GM21786 (cell line): ENCODE results near the gene ERC2.
"Not testable (repeated sequence)": the region's sequence is repeated elsewhere in the genome, so short reads cannot be mapped to it uniquely, and the experiment has no call there.

Source experiments
- ATAC-seq: cut with Tn5 transposase; IDR thresholded peaks from one replicate; pipeline ENCODE4 v1.9.1; 2021; ENCODE audit not compliant: unreplicated experiment

The ERC2 gene

DNA sequence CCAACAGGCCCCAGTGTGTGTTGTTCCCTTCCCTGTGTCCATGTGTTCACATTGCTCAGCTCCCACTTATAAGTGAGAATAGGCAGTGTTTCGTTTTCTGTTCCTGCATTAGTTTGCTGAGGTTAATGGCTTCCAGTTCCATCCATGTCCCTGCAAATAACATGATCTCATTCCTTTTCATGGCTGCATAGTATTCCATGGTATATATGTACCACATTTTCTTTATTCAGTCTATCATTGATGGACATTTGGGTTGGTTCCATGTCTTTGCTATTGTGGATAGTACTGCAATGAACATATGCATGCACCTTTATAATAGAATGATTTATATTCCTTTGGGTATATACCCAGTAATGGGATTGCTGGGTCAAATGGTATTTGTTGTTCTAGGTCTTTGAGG, 452.9 kb downstream of the ERC2 start:
- ATAC-seq, result not testable (repeated sequence)

DNA sequence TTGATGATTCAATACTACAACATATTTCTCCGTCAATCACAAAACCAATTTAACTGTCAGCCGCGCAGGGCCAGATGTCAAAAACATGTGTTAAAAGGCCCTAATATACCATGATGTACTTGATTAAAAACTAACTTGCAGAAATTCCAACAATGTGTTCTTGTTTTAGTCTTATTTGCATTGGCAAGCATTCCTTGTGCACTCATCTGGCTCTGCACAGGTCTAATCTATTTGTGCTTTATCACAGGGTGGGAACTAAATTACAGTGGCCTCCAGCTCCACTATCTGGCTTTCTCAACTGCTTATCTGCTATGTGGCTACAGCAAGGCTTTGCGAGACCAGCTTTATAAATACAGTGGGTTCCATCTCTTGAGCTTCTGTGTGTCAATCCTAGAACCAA, 455.5 kb downstream of the ERC2 start:
- no peak for ATAC-seq

DNA sequence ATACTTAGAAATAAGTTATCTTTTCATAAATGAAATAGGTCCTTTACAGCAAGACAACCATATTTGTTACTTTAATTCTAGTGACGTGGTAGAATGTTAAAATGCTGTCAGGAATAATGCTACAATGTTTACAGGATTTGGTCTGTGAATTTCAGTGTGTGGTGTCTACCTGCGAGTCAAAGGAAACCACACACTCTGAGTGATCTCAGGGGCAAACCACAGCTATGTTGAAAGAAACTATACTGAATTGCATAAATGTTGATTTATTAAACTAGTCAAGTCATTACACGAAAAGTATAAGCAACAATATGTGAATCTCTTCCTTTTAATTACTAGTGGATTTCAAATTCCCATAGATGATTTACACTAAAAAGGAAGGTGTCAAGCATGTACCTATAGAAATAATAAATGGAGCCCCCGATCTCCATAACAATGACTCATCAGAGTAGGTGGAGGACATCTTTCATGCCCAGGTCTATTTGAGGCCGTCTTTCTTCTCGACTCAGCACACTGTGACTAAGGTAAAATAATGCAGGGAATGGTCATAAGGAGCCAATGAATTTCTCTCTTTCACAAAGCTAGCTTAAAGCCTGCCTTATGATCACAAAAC, 463.0 kb downstream of the ERC2 start:
- ATAC-seq, result no peak

DNA sequence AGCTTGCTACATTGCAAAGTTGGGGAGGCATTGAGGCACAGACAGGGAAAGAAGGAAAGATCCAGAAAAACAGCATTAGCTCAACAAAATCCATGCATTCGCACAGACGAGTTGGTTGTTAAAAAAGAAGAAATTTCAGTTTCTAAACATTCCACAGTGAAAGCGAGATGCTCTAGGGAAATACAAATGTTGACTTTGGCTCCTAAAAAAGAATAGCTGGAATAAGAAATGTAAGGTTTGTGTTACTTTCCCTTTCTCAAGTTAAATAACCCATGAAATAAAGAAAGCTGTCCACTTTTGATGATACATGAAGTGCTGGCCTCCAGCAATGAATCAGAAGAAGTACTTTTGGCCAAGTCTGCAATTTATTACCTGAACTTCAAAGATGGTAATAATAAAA, 465.1 kb downstream of the ERC2 start:
- no peak for ATAC-seq

DNA sequence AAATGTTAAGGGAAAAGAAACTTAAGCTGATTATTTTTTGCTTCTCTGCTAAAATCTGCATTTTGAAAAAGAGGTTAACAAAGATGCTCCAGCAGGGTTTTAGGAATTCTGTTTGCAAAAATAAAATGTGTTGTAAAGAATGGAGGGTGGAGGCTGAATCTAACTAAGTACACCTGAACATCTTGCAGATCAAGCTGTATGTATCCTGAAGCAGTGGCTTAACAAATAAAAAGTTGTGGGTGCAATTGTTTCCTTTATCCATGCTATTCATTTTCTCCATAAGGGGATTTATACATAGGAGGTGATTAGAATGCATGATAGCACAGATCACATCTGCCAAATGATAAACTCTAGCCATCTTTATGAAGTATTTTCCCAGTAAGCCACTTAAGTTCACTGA, 466.3 kb downstream of the ERC2 start:
- no peak for ATAC-seq

DNA sequence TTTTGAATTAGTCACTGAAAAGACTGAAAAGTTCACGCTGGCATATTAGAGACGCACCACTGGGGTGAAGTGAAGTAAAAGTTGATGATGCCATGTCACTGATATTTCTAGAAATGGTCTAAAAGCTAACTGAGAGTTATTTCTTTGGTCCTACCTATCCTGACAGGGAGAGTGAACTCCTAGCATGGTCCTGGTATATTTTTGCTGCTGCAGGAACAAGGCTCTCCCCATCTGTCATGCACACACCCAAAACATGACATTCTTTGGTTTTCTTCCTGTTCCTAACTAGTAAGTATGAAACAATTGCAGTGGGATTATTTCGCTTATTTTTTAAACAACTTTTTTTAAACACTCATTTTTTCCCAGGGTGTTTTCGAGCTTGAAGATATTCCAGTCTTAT, 466.7 kb downstream of the ERC2 start:
- no peak for ATAC-seq

DNA sequence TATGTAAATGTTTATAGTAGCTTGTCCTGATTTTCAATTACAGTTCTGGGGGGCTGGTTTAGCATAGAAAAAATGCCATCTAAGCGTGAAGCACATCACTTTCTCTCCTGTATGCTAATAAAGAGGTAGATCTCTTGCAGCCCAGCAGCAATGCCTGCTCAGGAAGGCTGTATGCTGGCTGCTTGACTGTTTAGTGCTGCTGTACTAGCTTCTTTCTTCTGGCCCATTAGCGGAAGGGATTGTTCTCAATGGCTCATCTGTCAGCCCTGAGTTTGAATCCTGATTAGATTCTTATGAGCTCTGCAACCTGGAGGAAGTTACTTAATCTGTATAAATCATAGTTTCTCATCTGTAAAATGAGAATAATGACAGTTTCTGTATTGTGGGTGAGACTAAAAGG, 478.9 kb downstream of the ERC2 start:
- no peak for ATAC-seq

DNA sequence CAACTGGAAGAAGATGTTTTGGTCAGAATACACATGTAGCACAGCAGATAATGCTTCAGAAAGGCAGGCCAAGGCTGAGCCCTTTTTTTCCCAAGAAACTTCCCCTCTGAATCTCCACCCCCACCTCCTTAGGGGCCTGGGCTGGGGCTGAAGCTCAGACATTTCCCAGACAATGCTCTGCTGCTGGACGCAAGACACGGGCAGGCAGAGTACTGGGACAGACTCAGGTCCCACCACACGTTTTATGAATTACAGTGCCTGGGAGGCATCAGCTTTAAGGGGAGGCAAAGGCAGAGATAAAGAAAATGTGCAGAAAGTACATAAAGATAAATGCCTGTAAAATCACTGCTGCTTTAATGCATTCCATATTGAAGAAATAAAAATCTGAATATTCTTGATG, 479.4 kb downstream of the ERC2 start:
- no peak for ATAC-seq

DNA sequence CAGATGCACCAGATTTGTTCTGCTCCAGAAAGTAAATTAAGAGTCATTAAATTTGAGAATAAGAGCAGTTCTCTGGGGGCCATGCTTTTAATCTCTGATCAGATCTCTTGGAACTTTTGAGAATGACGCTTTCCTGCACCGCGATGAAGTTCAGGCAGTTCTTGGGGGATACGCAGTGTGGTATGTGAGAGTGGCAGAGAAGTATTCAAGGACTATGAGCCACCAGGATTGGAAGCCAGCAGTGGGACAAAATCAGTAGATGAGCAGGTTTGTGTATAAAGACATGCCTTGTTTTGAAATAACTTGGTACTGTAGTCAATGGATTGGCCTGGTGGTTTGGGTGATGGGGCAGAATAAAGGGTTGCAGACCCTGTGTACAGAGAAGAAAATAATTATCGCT, 483.6 kb downstream of the ERC2 start:
- ATAC-seq, result no peak

DNA sequence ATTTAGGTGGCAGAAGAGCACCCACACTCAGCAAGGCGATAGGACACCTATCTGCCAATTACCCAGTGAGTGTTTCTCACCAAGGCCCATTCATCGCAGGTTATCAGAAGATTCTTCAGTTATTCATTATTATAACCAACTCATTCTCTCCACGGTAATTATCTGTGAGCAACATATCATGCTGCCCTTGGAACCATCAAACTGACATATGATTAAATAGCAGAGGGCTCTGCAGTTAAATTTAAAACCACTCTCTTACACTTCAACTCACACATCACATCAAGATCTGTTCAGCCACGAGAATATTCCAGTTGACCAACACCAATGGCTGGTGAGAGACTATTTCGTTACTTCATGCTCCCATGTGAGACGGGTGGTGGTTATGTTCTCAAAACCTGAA, 489.3 kb downstream of the ERC2 start:
- ATAC-seq, result no peak

DNA sequence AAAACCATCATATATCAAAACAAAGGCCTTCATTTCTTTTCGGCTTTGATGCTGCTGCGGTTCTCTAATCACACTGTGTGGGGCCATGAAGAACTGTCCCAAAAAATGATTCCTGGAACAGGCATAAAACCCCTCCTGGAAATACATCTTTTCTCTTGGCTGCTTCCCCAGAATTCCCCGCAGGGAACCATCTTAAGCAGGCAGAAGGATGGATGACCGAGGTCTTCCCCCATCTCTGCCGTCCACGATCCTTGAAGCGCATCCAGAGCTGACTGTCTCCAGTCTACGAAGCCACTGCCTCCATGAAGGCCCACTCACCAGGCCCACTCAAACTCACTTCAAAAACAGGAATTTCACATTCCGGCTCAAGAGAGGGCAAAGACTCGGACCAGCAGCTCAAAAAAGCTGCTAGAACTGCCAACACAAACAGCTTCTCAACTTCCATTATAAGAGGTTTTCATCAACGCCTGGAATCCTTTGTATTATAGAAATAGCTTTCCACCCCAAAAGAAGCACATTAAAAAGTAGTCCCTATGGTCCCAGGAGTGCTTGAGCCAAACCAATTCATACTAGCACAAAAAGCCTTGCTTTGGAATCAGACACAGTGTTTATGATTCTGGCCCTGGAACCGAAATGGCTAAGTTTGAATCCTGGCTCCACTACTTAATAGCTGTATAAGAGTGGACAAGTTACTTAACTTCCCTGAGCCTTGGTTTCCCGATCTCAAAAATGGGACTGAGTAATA, 493.7 kb downstream of the ERC2 start:
- no peak for ATAC-seq

DNA sequence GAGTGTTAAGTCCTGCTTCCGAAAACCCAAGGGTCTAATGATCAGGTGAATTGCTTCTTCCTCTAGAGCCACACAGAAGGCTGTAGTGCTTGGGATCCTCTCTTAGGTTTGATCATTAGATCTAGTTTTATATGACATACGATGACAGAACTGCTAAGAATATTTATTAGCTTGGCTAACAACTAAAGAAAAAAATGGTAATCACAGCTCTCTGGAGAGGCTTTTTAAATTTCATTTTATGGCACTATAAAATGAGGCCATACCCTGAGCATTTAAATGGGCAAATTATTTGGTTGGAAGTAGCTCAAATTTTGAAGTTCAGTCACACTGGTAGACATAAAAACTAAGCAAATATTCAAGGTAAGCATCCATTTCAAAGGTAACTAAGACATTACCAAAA, 498.6 kb downstream of the ERC2 start:
- ATAC-seq, result no peak

DNA sequence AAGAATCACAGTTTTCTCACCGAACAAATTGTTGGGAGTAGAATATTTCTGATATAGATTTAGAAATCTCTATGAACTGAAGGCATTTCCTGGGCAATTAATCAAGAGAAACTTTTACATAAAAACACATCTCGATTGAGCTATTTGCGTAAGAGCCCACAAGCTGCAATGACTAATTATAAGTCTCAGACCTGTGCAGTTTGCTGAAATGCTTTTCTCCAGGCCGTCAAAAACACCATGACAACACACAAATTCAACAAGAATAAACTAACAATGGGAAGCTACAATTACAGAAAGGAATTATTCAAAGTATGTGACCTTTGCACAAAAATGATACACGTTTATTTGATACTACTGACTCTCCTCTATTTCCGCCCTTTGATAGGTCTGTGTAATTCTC, 499.9 kb downstream of the ERC2 start:
- no peak for ATAC-seq

DNA sequence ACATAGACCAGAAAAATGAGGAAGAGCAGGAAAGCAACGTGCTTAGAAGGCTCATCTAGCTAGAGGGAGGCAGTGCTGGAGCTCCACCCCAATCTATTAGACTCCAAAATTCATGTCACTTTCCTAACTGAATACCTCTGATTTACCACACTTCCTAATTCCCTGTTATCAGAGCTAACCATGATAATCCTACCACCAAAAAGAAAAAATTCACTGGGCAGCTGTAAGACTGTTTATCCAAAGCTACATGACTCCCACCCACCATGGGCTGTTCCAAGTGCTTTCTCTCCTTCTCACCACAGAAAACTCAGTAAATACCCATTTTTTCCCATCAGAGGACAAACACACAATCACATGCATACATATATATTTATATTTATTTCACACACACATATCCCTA, 501.7 kb downstream of the ERC2 start:
- ATAC-seq, result no peak

DNA sequence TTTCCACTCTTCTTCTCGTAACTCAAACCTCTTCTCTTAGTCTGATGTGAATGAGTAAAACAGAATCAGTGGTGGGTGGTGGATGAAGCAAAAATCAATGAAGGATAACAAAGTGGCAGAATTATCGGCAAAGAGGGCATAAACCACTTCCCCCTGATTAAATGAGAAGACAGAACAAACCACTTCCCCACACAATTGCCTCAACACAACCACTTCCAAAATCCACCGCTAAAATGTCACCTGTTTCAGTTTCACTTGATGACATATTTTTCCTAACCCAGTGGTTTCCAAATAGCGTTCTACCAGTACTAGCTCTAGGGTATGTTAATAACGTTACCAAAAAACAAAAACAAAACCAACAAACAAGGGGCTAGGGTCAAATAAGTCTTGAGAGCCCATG, 502.5 kb downstream of the ERC2 start:
- no peak for ATAC-seq

DNA sequence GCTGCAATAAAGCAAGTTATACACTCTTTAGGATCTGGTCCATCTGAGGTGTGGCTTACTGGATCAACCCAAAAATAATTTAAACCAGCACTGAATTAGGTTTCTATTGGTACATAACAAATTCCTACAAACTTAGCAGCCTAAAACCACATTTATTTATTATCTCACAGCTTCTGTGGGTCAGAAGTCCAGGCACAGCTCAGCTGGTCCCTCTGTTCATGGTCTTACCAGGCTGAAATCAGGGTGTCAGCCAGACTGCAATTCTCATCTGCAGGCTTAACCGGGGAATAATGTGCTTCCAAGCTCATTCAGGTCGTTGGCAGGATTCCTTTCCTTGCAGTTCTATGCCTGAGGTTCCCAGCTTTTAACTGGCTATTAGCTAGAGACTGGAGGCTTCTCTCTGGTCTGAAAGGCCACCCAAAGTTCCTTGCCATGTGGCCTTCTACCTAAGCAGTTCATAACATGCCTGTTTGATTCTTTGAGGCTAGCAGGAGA, 503.7 kb downstream of the ERC2 start:
- ATAC-seq, result no peak

DNA sequence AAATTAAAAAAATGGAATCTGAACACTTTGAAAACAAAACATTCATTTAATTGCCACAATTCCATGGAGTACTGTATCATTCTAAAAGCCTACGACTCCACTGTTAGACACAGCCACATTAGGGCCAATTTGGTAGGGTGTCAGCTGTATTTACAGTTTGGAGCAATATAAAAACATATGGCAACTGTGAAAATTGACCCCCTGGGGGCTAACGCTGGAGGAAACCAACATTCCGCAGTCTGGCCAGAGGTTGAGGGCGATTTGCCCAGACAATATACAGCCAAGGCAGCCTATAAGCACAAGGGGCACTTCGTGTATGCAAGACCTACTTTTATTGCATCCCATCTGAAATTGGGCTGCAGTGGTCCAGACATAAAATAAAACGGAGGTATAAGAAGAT, 504.7 kb downstream of the ERC2 start:
- no peak for ATAC-seq

DNA sequence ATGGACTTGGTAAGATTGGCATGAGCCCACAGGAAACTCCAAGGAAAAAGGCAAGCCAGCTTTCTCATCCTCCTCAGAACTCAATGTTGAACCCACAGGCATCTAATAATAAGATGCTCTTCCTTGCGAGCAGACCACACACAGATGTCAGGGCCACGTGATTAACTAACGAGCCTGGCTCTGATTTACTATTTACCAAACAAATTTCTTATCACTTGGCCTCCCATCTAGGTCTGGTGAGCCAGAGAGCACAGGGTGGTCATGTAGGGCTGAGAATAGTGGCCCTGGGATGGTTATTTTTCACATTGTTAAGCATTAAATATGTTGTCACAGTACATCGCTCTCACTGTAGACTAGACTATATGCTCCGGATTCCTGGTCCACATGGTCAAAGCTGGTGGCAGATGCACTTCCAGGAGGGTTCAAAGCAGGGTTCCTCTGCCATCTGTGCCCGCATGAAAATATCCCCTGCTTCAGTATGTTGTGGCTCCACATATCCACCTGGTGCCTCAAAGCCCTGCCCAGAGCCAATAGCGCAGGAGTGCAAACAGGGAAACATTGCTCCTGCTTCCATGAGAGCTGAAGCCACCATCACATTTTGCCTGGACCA, 508.7 kb downstream of the ERC2 start:
- ATAC-seq, result no peak

DNA sequence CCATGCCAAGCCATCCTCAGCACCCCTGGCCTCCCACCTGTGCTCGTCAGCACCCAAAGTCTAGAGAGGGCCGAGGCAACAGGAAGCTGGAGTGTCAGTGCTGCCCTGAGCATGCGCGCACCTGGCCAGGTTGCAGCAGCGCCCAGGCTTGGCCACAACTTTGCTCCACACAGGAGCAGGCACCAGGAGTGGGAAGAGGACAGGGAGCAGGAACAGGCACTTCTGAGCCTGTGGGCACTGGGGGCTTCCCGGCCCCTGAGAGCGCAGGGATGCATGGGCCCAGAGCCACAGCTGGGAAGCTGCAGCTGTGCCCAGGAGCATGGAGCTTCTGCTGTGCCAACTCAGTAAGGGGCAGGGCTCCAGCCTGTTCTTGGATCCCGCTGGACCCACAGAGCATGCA, 509.7 kb downstream of the ERC2 start:
- no peak for ATAC-seq

DNA sequence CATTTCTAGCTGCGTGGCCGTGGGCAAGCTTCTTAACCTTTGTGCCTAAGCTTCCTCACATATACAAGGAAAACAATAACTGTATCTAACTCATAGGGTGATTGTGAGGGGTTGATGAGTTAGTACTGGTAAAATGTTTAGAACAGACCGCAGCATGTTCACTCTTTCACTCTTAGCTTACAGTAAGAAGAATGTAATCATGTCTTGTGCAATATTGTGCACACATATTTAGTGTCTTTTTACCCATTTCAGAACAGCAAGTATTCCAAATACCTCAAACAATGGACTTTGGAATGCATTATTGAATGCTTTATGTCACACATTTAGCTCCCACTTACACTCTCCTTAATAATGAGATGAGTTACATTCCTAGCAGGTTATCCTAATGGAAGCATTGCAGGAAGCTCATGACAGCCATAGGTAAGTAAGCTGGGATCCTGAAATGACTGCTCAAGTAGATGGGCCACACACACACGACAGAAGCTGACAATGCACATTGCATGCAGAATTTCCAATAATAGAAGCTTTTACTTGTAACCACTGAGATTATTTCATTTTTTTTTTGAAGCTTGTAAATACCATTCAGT, 512.3 kb downstream of the ERC2 start:
- ATAC-seq, result no peak

DNA sequence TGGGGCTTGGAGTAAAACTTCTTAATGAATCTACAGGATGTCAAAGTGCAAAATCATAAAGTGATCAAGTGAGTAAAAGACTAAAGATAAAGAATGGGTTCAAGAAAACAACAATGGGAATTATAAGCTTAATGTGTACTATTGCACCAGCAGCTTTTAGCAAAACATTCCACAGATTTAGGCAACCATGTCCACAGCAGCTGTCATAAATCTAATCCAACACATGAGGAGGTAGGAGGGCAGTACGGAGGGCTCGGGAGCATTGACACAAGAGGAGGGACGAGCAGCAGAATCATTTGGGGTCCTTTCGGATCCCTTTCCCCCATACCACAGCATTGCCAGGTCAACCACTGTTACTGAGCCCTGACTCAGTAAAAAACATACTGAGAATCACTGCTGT, 516.9 kb downstream of the ERC2 start:
- ATAC-seq, result no peak

DNA sequence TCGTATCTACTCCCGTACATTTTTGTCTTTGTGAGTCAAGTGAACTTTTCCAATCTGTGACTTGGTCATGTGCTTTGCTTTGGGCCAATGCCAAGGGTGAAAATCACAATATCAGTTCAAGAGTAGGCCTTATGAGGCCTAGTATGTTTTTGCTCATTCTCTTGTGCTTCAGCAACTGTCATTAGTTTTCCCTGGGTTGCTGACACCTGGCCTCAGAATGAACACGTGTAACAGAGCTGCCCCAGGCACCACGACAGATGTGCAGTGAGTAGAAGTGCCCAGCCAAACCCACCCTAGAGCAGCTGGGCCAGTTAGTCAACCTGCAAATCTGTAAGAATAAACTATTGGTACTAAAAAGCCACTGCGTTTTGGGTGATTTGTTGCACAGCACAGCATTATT, 520.9 kb downstream of the ERC2 start:
- no peak for ATAC-seq
